HG02588 (cell line): ENCODE measurements around the gene RUNDC1.
"Not testable (repeated sequence)": the region's sequence is repeated elsewhere in the genome, so short reads cannot be mapped to it uniquely, and the experiment has no call there.

Experiments used
- ATAC-seq: cut with Tn5 transposase; IDR thresholded peaks from one replicate; pipeline ENCODE4 v1.9.1; 2021; ENCODE audit warnings: mild to moderate bottlenecking, moderate library complexity; ENCODE audit not compliant: unreplicated experiment

RUNDC1 gene

GRCh38 chr17:42980274-42980765, at the start of gene RUNDC1:
RUNDC1 (plus strand) TSS chr17:42980565; CDS start chr17:42980577, 12 bp downstream.
- ATAC-seq, result peak; percentile 68

- ATAC-seq, result no peak
These were observed 42.4 kb upstream of the RUNDC1 start for GRCh38 chr17:42937712-42938596.

- no peak for ATAC-seq
These were observed 36.2 kb upstream of the RUNDC1 start for GRCh38 chr17:42944211-42944610.

GRCh38 chr17:42946812-42947211, 33.6 kb upstream of the RUNDC1 start:
- ATAC-seq, result no peak

GRCh38 chr17:42950044-42950783, 30.2 kb upstream of the RUNDC1 start:
- ATAC-seq, result no peak

- no peak for ATAC-seq
These were observed 26.7 kb upstream of the RUNDC1 start for GRCh38 chr17:42953669-42954068.

- ATAC-seq, result peak; percentile 86
These were observed 16.0 kb upstream of the RUNDC1 start, which contains the start of gene AARSD1 for GRCh38 chr17:42964161-42964932. AARSD1 (minus strand) TSS chr17:42964454; CDS start chr17:42964440, 14 bp downstream.

GRCh38 chr17:42967925-42968324, 12.4 kb upstream of the RUNDC1 start:
- ATAC-seq, result no peak

GRCh38 chr17:42969001-42969581, 11.3 kb upstream of the RUNDC1 start:
- no peak for ATAC-seq

GRCh38 chr17:42971589-42971988, 8.8 kb upstream of the RUNDC1 start:
- ATAC-seq, result no peak

GRCh38 chr17:42973323-42973722, 7.0 kb upstream of the RUNDC1 start:
- not testable (repeated sequence) for ATAC-seq

GRCh38 chr17:42975265-42975664, 5.1 kb upstream of the RUNDC1 start:
- no peak for ATAC-seq

GRCh38 chr17:42975701-42976100, 4.7 kb upstream of the RUNDC1 start:
- not testable (repeated sequence) for ATAC-seq

- peak; percentile 33 for ATAC-seq
These were observed 673 bp upstream of the RUNDC1 start, which contains the start of gene PTGES3L for GRCh38 chr17:42979511-42980273. PTGES3L (minus strand) TSS chr17:42980080; CDS start chr17:42980053, 27 bp downstream.

- ATAC-seq, result peak; percentile 47
These were observed 517 bp downstream of the RUNDC1 start for GRCh38 chr17:42980766-42981397.

- ATAC-seq, result no peak
These were observed 1.9 kb downstream of the RUNDC1 start for GRCh38 chr17:42982266-42982665.

- peak; percentile 43 for ATAC-seq
These were observed 4.9 kb downstream of the RUNDC1 start for GRCh38 chr17:42985225-42985624.

GRCh38 chr17:42989141-42989540, 8.8 kb downstream of the RUNDC1 start:
- no peak for ATAC-seq
